Breast epithelium (tissue), 3 donors: ENCODE data around the gene SCAF8.

Source experiments
- POLR2A ChIP-seq: fragments of 450-650 bp; IDR thresholded peaks from one replicate; pipeline ENCODE4 v1.6.1; 2016; ENCODE audit warnings: antibody characterized with exemption, mild to moderate bottlenecking, moderate library complexity
- POLR2AphosphoS5 ChIP-seq, 3 donors: sonication (generic); formaldehyde crosslinking; IDR thresholded peaks; one replicate each; pipeline ENCODE4 v1.6.1; 2017; ENCODE audit warnings: antibody characterized with exemption in 3 of 3
- TF ChIP-seq, protein P1 (sequence below), 3 donors: fragments of 450-650 bp; IDR thresholded peaks; one replicate each; pipeline ENCODE4 v1.5.1; 2016 to 2017; ENCODE audit warnings: antibody characterized with exemption in 3 of 3, mild to moderate bottlenecking in 3 of 3, moderate library complexity in 3 of 3

DNA sequence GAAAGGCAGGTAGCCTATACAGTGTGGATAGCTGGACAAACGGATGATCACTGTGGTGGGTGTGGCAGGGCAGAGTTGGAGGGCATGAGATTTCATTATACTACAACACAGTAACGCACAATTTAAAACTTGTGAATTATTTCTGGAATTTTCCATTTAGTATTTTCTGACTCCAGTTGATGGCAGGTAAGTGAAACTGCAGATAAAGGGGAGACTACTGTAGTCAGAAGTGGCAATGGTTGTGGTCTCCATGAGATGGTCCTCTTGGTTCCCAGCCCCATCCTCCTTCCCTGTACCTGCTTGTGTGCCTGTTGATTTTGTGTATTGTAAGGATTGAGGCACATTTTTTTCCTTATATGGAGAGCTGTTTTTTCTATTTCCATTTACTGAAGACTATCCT, 22.5 kb upstream of the SCAF8 start:
- TF ChIP-seq, protein P1, sequence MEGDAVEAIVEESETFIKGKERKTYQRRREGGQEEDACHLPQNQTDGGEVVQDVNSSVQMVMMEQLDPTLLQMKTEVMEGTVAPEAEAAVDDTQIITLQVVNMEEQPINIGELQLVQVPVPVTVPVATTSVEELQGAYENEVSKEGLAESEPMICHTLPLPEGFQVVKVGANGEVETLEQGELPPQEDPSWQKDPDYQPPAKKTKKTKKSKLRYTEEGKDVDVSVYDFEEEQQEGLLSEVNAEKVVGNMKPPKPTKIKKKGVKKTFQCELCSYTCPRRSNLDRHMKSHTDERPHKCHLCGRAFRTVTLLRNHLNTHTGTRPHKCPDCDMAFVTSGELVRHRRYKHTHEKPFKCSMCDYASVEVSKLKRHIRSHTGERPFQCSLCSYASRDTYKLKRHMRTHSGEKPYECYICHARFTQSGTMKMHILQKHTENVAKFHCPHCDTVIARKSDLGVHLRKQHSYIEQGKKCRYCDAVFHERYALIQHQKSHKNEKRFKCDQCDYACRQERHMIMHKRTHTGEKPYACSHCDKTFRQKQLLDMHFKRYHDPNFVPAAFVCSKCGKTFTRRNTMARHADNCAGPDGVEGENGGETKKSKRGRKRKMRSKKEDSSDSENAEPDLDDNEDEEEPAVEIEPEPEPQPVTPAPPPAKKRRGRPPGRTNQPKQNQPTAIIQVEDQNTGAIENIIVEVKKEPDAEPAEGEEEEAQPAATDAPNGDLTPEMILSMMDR (IDR thresholded peaks at IDR 0.05) = no peak
- TF ChIP-seq POLR2A (no peak), POLR2AphosphoS5 (IDR thresholded peaks at IDR 0.05) (no peak)
